Fibroblast of lung (primary cell): ENCODE measurements around the gene IFT57. TPM values are rescaled to one million over a fixed set of nuclear protein-coding genes. Genes with fewer than 3 reads are reported as not detected.

Experiments
- DNase-seq, 2 donors: peaks; one replicate each; pipeline versions ENCODE4 v3.0.0 to v3.0.0-alpha.2; 2010; ENCODE audit warnings: low read depth in 2 of 2
- H2AFZ ChIP-seq: 2 replicates; pipeline ENCODE4 v1.5.1; 2012; ENCODE audit warnings: low read length, control low read depth, inconsistent platforms
- H3K27ac ChIP-seq: 2 replicates; pipeline ENCODE4 v1.5.1; 2011; ENCODE audit warnings: low read length, control low read depth; ENCODE audit not compliant: insufficient read depth
- H3K27me3 ChIP-seq: 2 replicates; pipeline ENCODE4 v1.5.1; 2011; ENCODE audit warnings: mild to moderate bottlenecking, low read length; ENCODE audit not compliant: control insufficient read depth, insufficient read depth
- H3K36me3 ChIP-seq: 2 replicates; pipeline ENCODE4 v1.5.1; 2011; ENCODE audit warnings: low read length; ENCODE audit not compliant: control insufficient read depth, insufficient read depth
- H3K4me1 ChIP-seq: 2 replicates; pipeline ENCODE4 v1.5.1; 2011; ENCODE audit warnings: low read length; ENCODE audit not compliant: control insufficient read depth, insufficient read depth; ENCODE audit errors: extremely low read depth
- H3K4me2 ChIP-seq: 2 replicates; pipeline ENCODE4 v1.5.1; 2011; ENCODE audit warnings: low read length, control low read depth; ENCODE audit not compliant: insufficient read depth; ENCODE audit errors: extremely low read depth
- H3K4me3 ChIP-seq, 4 experiments: fragments of 200-600 bp in 1 of 4; sonication (generic) in 1 of 4; replicated peaks in 1 of 4; 2 replicates each; pipeline ENCODE4 v1.5.1; 2011 to 2016; ENCODE audit warnings: low read length in 4 of 4, low read depth in 3 of 4, mild to moderate bottlenecking in 3 of 4, control low read depth in 2 of 4, inconsistent platforms in 1 of 4, mixed read lengths in 1 of 4; ENCODE audit not compliant: insufficient read depth in 1 of 4; ENCODE audit errors: control extremely low read depth in 1 of 4
- H3K79me2 ChIP-seq: 2 replicates; pipeline ENCODE4 v1.5.1; 2012; ENCODE audit warnings: mild to moderate bottlenecking, low read length, inconsistent platforms; ENCODE audit not compliant: control insufficient read depth, insufficient read depth
- H3K9ac ChIP-seq: 2 replicates; pipeline ENCODE4 v1.5.1; 2011; ENCODE audit warnings: mild to moderate bottlenecking, low read length, control low read depth; ENCODE audit not compliant: insufficient read depth
- H3K9me3 ChIP-seq: 2 replicates; pipeline ENCODE4 v1.5.1; 2012; ENCODE audit warnings: low read depth, low read length; ENCODE audit not compliant: control insufficient read depth, insufficient read depth
- H4K20me1 ChIP-seq: 2 replicates; pipeline ENCODE4 v1.5.1; 2011; ENCODE audit warnings: low read length; ENCODE audit not compliant: control insufficient read depth, insufficient read depth; ENCODE audit errors: extremely low read depth
- EZH2 ChIP-seq: IDR thresholded peaks from 2 replicates; pipeline ENCODE4 v1.5.1; 2012; ENCODE audit warnings: low read length, control low read depth, mild to moderate bottlenecking; ENCODE audit errors: missing control alignments
- polyA plus RNA-seq, 2 donors: library from polyadenylated mRNA; depleted of rRNA in 1 of 2; stranded (reverse) in 1 of 2; unstranded in 1 of 2; fragments of >200 nt; gene quantifications; 2 replicates each; pipeline ENCODE4 v1.2.1, GENCODE V29; 2011 to 2012; ENCODE audit warnings: missing spikeins in 1 of 2
- total RNA-seq: library from RNA; depleted of rRNA; stranded (reverse); fragments of >200 nt; gene quantifications from 2 replicates; pipeline ENCODE4 v1.2.1, GENCODE V29; 2014
- TF ChIP-seq, protein P1 (sequence below), 2 donors: IDR thresholded peaks in 1 of 2; conservative IDR thresholded peaks in 1 of 2; 1 replicate in 1 of 2; 2 replicates in 1 of 2; pipeline ENCODE4 v1.5.1; 2011 to 2012; ENCODE audit warnings: low read length in 2 of 2, control low read depth in 1 of 2, inconsistent platforms in 1 of 2, low read depth in 1 of 2, mild to moderate bottlenecking in 1 of 2

The IFT57 gene
- total and polyA plus RNA-seq, 2 donors (not counting 1 experiment from before 2014, with no cell fraction given) = 55.5 to 60.3 TPM

DNA sequence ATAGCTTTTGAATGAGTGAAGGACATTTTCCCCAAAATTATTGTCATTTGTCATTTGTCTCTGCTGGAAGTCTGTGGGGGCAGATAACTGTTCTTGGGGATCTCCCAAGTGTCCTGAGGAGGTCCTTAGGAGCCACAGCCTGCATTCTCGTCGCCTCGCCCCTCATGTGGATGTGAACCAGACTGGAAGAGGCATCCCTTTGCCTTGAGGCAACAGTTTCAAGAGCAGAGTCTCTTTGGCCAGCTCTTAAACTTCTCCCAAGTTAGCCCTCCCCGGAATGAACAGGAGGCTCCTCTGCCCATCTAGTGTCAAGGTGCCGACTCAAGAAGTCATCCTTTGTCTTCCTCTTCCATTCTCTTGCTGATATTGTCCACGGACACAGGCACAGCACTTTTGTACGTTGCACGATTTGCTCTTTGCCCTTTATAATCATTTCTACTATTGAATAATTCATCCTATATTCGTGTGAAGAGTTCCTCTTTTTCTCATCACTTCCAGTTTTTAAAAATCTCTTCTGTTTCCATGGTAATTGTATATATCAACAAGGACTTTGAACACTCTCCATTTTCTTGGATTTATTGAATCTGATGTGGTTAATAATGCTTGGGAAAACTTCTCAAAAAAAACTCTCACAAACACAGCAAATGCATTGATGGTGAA, 90.6 kb downstream of the IFT57 start:
- H3K27ac ChIP-seq = peak overlapping the region; percentile 83
- no peaks in the 10 kb centered on the region for H3K79me2 ChIP-seq
- peaks cover 7% of the 10 kb centered on the region for H3K4me1 ChIP-seq
- H3K9ac ChIP-seq = no peak overlapping the region
- H3K9me3 ChIP-seq = no peaks in the 10 kb centered on the region
- no peak overlapping the region for H3K4me3 ChIP-seq
- H3K27me3 ChIP-seq = no peaks in the 10 kb centered on the region
- no peak for DNase-seq
- H2AFZ ChIP-seq = no peak overlapping the region
- TF ChIP-seq EZH2 = no peak
- TF ChIP-seq, protein P1, sequence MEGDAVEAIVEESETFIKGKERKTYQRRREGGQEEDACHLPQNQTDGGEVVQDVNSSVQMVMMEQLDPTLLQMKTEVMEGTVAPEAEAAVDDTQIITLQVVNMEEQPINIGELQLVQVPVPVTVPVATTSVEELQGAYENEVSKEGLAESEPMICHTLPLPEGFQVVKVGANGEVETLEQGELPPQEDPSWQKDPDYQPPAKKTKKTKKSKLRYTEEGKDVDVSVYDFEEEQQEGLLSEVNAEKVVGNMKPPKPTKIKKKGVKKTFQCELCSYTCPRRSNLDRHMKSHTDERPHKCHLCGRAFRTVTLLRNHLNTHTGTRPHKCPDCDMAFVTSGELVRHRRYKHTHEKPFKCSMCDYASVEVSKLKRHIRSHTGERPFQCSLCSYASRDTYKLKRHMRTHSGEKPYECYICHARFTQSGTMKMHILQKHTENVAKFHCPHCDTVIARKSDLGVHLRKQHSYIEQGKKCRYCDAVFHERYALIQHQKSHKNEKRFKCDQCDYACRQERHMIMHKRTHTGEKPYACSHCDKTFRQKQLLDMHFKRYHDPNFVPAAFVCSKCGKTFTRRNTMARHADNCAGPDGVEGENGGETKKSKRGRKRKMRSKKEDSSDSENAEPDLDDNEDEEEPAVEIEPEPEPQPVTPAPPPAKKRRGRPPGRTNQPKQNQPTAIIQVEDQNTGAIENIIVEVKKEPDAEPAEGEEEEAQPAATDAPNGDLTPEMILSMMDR (conservative IDR thresholded peaks at IDR 0.05 in 1 of 2, IDR thresholded peaks at IDR 0.05 in 1 of 2; ENCODE audit: low read depth in 1 of 2, low read length in 2 of 2) = no peak
- no peaks in the 10 kb centered on the region for H3K36me3 ChIP-seq
- H3K4me2 ChIP-seq = peak overlapping the region; percentile 51
- H4K20me1 ChIP-seq = no peaks in the 10 kb centered on the region

GRCh38 chr3:108130701-108131474, 91.3 kb downstream of the IFT57 start:
- no peak for TF ChIP-seq EZH2
- TF ChIP-seq, protein P1 (conservative IDR thresholded peaks at IDR 0.05 in 1 of 2, IDR thresholded peaks at IDR 0.05 in 1 of 2; ENCODE audit: low read depth in 1 of 2, low read length in 2 of 2) = no peak

GRCh38 chr3:108130236-108130635, 92.0 kb downstream of the IFT57 start:
- Histone ChIP-seq H3K4me1 (peaks cover 7% of the 10 kb centered on the region), H3K4me2 (no peak overlapping the region), H3K9ac (no peak overlapping the region), H3K4me3 (no peak overlapping the region), H3K79me2 (no peaks in the 10 kb centered on the region), H3K27ac (peak overlapping the region; percentile 58), H4K20me1 (no peaks in the 10 kb centered on the region), H3K36me3 (no peaks in the 10 kb centered on the region), H3K9me3 (no peaks in the 10 kb centered on the region), H3K27me3 (no peaks in the 10 kb centered on the region), H2AFZ (no peak overlapping the region)
- TF ChIP-seq, protein P1 (conservative IDR thresholded peaks at IDR 0.05 in 1 of 2, IDR thresholded peaks at IDR 0.05 in 1 of 2; ENCODE audit: low read depth in 1 of 2, low read length in 2 of 2) = no peak
- TF ChIP-seq EZH2 = no peak
- DNase-seq = no peak

More at GRCh38 chr3:108130701-108131474, 91.3 kb downstream of the IFT57 start:
- Histone ChIP-seq H3K4me1 (peaks cover 7% of the 10 kb centered on the region), H3K36me3 (no peaks in the 10 kb centered on the region), H4K20me1 (no peaks in the 10 kb centered on the region), H3K27ac (peak overlapping the region; percentile 83), H3K4me2 (peak overlapping the region; percentile 60), H2AFZ (no peak overlapping the region), H3K27me3 (no peaks in the 10 kb centered on the region), H3K4me3 (no peak overlapping the region), H3K9me3 (no peaks in the 10 kb centered on the region), H3K79me2 (no peaks in the 10 kb centered on the region), H3K9ac (no peak overlapping the region)
- peak; percentile 85 to 93 for DNase-seq
